HG03135 (cell line): Measurements from ENCODE around the gene FBLN7.
"Not testable (repeated sequence)": the region's sequence is repeated elsewhere in the genome, so short reads cannot be mapped to it uniquely, and the experiment has no call there.

Source experiments
- ATAC-seq: cut with Tn5 transposase; IDR thresholded peaks from one replicate; pipeline ENCODE4 v1.9.1; 2021; ENCODE audit warnings: mild to moderate bottlenecking, moderate library complexity; ENCODE audit not compliant: unreplicated experiment

Gene FBLN7

GRCh38 chr2:112181571-112182290, 43.5 kb downstream of the FBLN7 start:
- ATAC-seq, result no peak

- no peak for ATAC-seq
Measured at GRCh38 chr2:112182581-112183034, 44.4 kb downstream of the FBLN7 start.

- ATAC-seq, result no peak
Measured at GRCh38 chr2:112183327-112184025, 45.3 kb downstream of the FBLN7 start.

GRCh38 chr2:112184121-112184520, 45.9 kb downstream of the FBLN7 start:
- ATAC-seq, result no peak

- no peak for ATAC-seq
Measured at GRCh38 chr2:112185131-112185530, 46.9 kb downstream of the FBLN7 start.

- ATAC-seq, result no peak
Measured at GRCh38 chr2:112187046-112187715, 49.0 kb downstream of the FBLN7 start.

- ATAC-seq, result no peak
Measured at GRCh38 chr2:112187805-112188596, 49.8 kb downstream of the FBLN7 start.

- ATAC-seq, result no peak
Measured at GRCh38 chr2:112189001-112189556, 50.9 kb downstream of the FBLN7 start.

- no peak for ATAC-seq
Measured at GRCh38 chr2:112194028-112194427, 55.8 kb downstream of the FBLN7 start.

- no peak for ATAC-seq
Measured at GRCh38 chr2:112194482-112194881, 56.3 kb downstream of the FBLN7 start.

- ATAC-seq, result no peak
Measured at GRCh38 chr2:112195167-112195766, 57.1 kb downstream of the FBLN7 start.

GRCh38 chr2:112195950-112196349, 57.8 kb downstream of the FBLN7 start:
- ATAC-seq, result no peak

- no peak for ATAC-seq
Measured at GRCh38 chr2:112197868-112198267, 59.7 kb downstream of the FBLN7 start.

GRCh38 chr2:112198780-112199179, 60.6 kb downstream of the FBLN7 start:
- ATAC-seq, result no peak

- no peak for ATAC-seq
Measured at GRCh38 chr2:112199188-112199587, 61.0 kb downstream of the FBLN7 start.

GRCh38 chr2:112201696-112202430, 63.7 kb downstream of the FBLN7 start:
- no peak for ATAC-seq

- no peak for ATAC-seq
Measured at GRCh38 chr2:112204411-112204810, 66.2 kb downstream of the FBLN7 start.

- not testable (repeated sequence) for ATAC-seq
Measured at GRCh38 chr2:112207905-112208304, 69.7 kb downstream of the FBLN7 start.

- no peak for ATAC-seq
Measured at GRCh38 chr2:112216167-112216566, 78.0 kb downstream of the FBLN7 start.

- ATAC-seq, result no peak
Measured at GRCh38 chr2:112217854-112218253, 79.7 kb downstream of the FBLN7 start.
